Activated T-helper 2 cell treated with anti-CD3 and anti-CD28 coated beads, Interferon-gamma antibody, Interleukin-2, Interleukin-4, amounts not matched to agents 10 μg/mL and 5 μg/mL and 100 μg/mL, durations not matched to agents 14 hours and 24 hours and 36 hours (primary cell): ENCODE measurements around the gene PVALEF. TPM values are rescaled to one million over a fixed set of nuclear protein-coding genes. Genes with fewer than 3 reads are reported as not detected.

Experiments used
- DNase-seq: peaks from one replicate; pipeline ENCODE4 v3.0.0; 2021; ENCODE audit warnings: low spot score
- H3K27ac Mint-ChIP-seq: one replicate; pipeline ENCODE4 v1.8.0; 2021; ENCODE audit warnings: mixed read lengths
- H3K27me3 Mint-ChIP-seq: one replicate; pipeline ENCODE4 v1.8.0; 2021; ENCODE audit warnings: low read depth, mixed read lengths
- H3K36me3 Mint-ChIP-seq: one replicate; pipeline ENCODE4 v1.8.0; 2021; ENCODE audit warnings: low read depth, mixed read lengths
- H3K4me1 Mint-ChIP-seq: one replicate; pipeline ENCODE4 v1.8.0; 2021; ENCODE audit warnings: low read depth, mixed read lengths
- H3K4me3 Mint-ChIP-seq: one replicate; pipeline ENCODE4 v1.8.0; 2021; ENCODE audit warnings: low read depth, mild to moderate bottlenecking, moderate library complexity, mixed read lengths
- H3K9me3 Mint-ChIP-seq: one replicate; pipeline ENCODE4 v1.8.0; 2021; ENCODE audit warnings: mixed read lengths
- intact Hi-C: fragments of 100-400 bp; cut with micrococcal nuclease; formaldehyde crosslinking; loops from one replicate; pipeline ENCODE4 v1.15.1; 2023
- total RNA-seq: library from RNA; stranded (reverse); gene quantifications from 2 replicates; pipeline ENCODE4 v1.2.3, GENCODE V29; 2022

PVALEF gene
- total RNA-seq, 1 donor from 2014 or later = not detected

GRCh38 chr17:81123052-81124048, 42.0 kb upstream of the PVALEF start:
- H3K36me3 Mint-ChIP-seq = no peaks in the 10 kb centered on the region
- intact Hi-C loops = no loop called here
- H3K4me3 Mint-ChIP-seq = no peak overlapping the region
- no peak overlapping the region for H3K27ac Mint-ChIP-seq
- no peaks in the 10 kb centered on the region for H3K27me3 Mint-ChIP-seq
- no peak for DNase-seq
- peaks cover 4% of the 10 kb centered on the region for H3K4me1 Mint-ChIP-seq
- H3K9me3 Mint-ChIP-seq = no peaks in the 10 kb centered on the region

- intact Hi-C loops = no loop called here
- no peak overlapping the region for H3K27ac Mint-ChIP-seq
- H3K4me3 Mint-ChIP-seq = no peak overlapping the region
- DNase-seq = no peak
- no peaks in the 10 kb centered on the region for H3K27me3 Mint-ChIP-seq
- no peaks in the 10 kb centered on the region for H3K4me1 Mint-ChIP-seq
- no peaks in the 10 kb centered on the region for H3K36me3 Mint-ChIP-seq
- H3K9me3 Mint-ChIP-seq = no peaks in the 10 kb centered on the region
Observed at GRCh38 chr17:81124377-81124776, 40.9 kb upstream of the PVALEF start.

GRCh38 chr17:81125573-81126081, 39.7 kb upstream of the PVALEF start:
- intact Hi-C loops = no loop called here
- Mint-ChIP-seq H3K36me3 (no peaks in the 10 kb centered on the region), H3K27ac (no peak overlapping the region), H3K4me3 (no peak overlapping the region), H3K4me1 (no peaks in the 10 kb centered on the region), H3K27me3 (no peaks in the 10 kb centered on the region), H3K9me3 (no peaks in the 10 kb centered on the region)
- DNase-seq = no peak

- no peak for DNase-seq
- Mint-ChIP-seq H3K4me1 (no peaks in the 10 kb centered on the region), H3K4me3 (no peak overlapping the region), H3K36me3 (no peaks in the 10 kb centered on the region), H3K27ac (no peak overlapping the region), H3K9me3 (no peaks in the 10 kb centered on the region), H3K27me3 (no peaks in the 10 kb centered on the region)
- intact Hi-C loops = no loop called here
Observed at GRCh38 chr17:81126281-81127132, 38.8 kb upstream of the PVALEF start.

- Mint-ChIP-seq H3K27me3 (no peaks in the 10 kb centered on the region), H3K4me3 (no peak overlapping the region), H3K27ac (no peak overlapping the region), H3K4me1 (no peaks in the 10 kb centered on the region), H3K9me3 (no peaks in the 10 kb centered on the region), H3K36me3 (no peaks in the 10 kb centered on the region)
- intact Hi-C loops = no loop called here
- DNase-seq = no peak
Observed at GRCh38 chr17:81127133-81127455, 38.2 kb upstream of the PVALEF start.

- Mint-ChIP-seq H3K9me3 (no peaks in the 10 kb centered on the region), H3K4me3 (no peak overlapping the region), H3K27ac (no peak overlapping the region), H3K4me1 (no peaks in the 10 kb centered on the region), H3K36me3 (no peaks in the 10 kb centered on the region), H3K27me3 (no peaks in the 10 kb centered on the region)
- no peak for DNase-seq
- intact Hi-C loops = no loop called here
Observed at GRCh38 chr17:81127526-81128177, 37.7 kb upstream of the PVALEF start.

GRCh38 chr17:81128338-81128737, 37.0 kb upstream of the PVALEF start:
- H3K9me3 Mint-ChIP-seq = no peaks in the 10 kb centered on the region
- H3K27ac Mint-ChIP-seq = no peak overlapping the region
- intact Hi-C loops = no loop called here
- no peaks in the 10 kb centered on the region for H3K27me3 Mint-ChIP-seq
- no peak overlapping the region for H3K4me3 Mint-ChIP-seq
- no peaks in the 10 kb centered on the region for H3K36me3 Mint-ChIP-seq
- H3K4me1 Mint-ChIP-seq = no peaks in the 10 kb centered on the region
- DNase-seq = no peak

- Mint-ChIP-seq H3K27me3 (no peaks in the 10 kb centered on the region), H3K9me3 (no peaks in the 10 kb centered on the region), H3K4me1 (no peaks in the 10 kb centered on the region), H3K4me3 (no peak overlapping the region), H3K27ac (no peak overlapping the region), H3K36me3 (no peaks in the 10 kb centered on the region)
- DNase-seq = no peak
- intact Hi-C loops = no loop called here
Observed at GRCh38 chr17:81128774-81129173, 36.5 kb upstream of the PVALEF start.

- DNase-seq = no peak
- H3K4me1 Mint-ChIP-seq = no peaks in the 10 kb centered on the region
- H3K27me3 Mint-ChIP-seq = no peaks in the 10 kb centered on the region
- intact Hi-C loops = no loop called here
- H3K9me3 Mint-ChIP-seq = no peaks in the 10 kb centered on the region
- H3K27ac Mint-ChIP-seq = no peak overlapping the region
- H3K4me3 Mint-ChIP-seq = no peak overlapping the region
- H3K36me3 Mint-ChIP-seq = no peaks in the 10 kb centered on the region
Observed at GRCh38 chr17:81129289-81129688, 36.0 kb upstream of the PVALEF start.

GRCh38 chr17:81129711-81130367, 35.5 kb upstream of the PVALEF start:
- H3K36me3 Mint-ChIP-seq = no peaks in the 10 kb centered on the region
- no peaks in the 10 kb centered on the region for H3K27me3 Mint-ChIP-seq
- no peaks in the 10 kb centered on the region for H3K9me3 Mint-ChIP-seq
- intact Hi-C loops = no loop called here
- H3K4me1 Mint-ChIP-seq = no peaks in the 10 kb centered on the region
- H3K27ac Mint-ChIP-seq = no peak overlapping the region
- no peak overlapping the region for H3K4me3 Mint-ChIP-seq
- DNase-seq = no peak

- no peak overlapping the region for H3K4me3 Mint-ChIP-seq
- H3K36me3 Mint-ChIP-seq = no peaks in the 10 kb centered on the region
- intact Hi-C loops = no loop called here
- no peak for DNase-seq
- H3K27me3 Mint-ChIP-seq = no peaks in the 10 kb centered on the region
- no peaks in the 10 kb centered on the region for H3K9me3 Mint-ChIP-seq
- H3K27ac Mint-ChIP-seq = no peak overlapping the region
- H3K4me1 Mint-ChIP-seq = no peaks in the 10 kb centered on the region
Observed at GRCh38 chr17:81130385-81131361, 34.6 kb upstream of the PVALEF start.
